SK-N-SH (cell line): ENCODE data around the gene HPX. TPM values are rescaled to one million over a fixed set of nuclear protein-coding genes. Genes with fewer than 3 reads are reported as not detected.
A peak's percentile ranks its signal among the peaks of the same experiment; 100 is the strongest.

Experiments used
- CTCF ChIA-PET: fragments of 300-600, 350-600 bp; formaldehyde crosslinking; extraction: SDS; loops from one replicate; lab custom pipeline; 2021; lab: Yijun Ruan, JAX
- POLR2A ChIA-PET: fragments of 350-600 bp; sonication (Branson Sonifier 250); formaldehyde crosslinking; extraction: SDS; loops from one replicate; lab custom pipeline; 2020; ENCODE audit warnings: antibody characterized with exemption, inconsistent platforms; lab: Yijun Ruan, JAX
- DNase-seq: peaks from one replicate; pipeline ENCODE4 v3.0.0; 2012
- H2AFZ ChIP-seq: fragments of 200-600 bp; sonication (generic); 2 replicates; pipeline ENCODE4 v1.8.1; 2016; ENCODE audit warnings: antibody characterized with exemption, mild to moderate bottlenecking, low read depth
- H3F3A ChIP-seq: fragments of 200-600 bp; sonication (generic); replicated peaks from 2 replicates; pipeline ENCODE3; 2016; ENCODE audit warnings: antibody characterized with exemption, mild to moderate bottlenecking; ENCODE audit not compliant: insufficient read depth
- H3K27ac ChIP-seq, 2 experiments: fragments of 200-500 bp in 1 of 2; fragments of 200-600 bp in 1 of 2; sonication (Bioruptor generic) in 1 of 2; sonication (generic), shearing (Covaris generic) in 1 of 2; 2 replicates each; pipeline versions ENCODE4 v1.5.1 to v1.6.1; 2014 to 2016; ENCODE audit warnings: low read depth in 2 of 2, inconsistent platforms in 1 of 2, low read length in 1 of 2, mild to moderate bottlenecking in 1 of 2, mixed read lengths in 1 of 2
- H3K27me3 ChIP-seq: fragments of 200-600 bp; sonication (generic), shearing (Covaris generic); 2 replicates; pipeline ENCODE4 v1.6.1; 2016; ENCODE audit warnings: mixed run types; ENCODE audit not compliant: insufficient read depth
- H3K36me3 ChIP-seq, 2 experiments: fragments of 200-500 bp in 1 of 2; fragments of 200-600 bp in 1 of 2; sonication (Bioruptor generic) in 1 of 2; sonication (generic) in 1 of 2; replicated peaks in 1 of 2; 2 replicates each; pipeline versions ENCODE3 to v1.5.1; 2014 to 2016; ENCODE audit warnings: low read length in 1 of 2, mild to moderate bottlenecking in 1 of 2; ENCODE audit not compliant: insufficient read depth in 2 of 2, control insufficient read depth in 1 of 2
- H3K4me1 ChIP-seq, 2 experiments: fragments of 200-500 bp in 1 of 2; fragments of 200-600 bp in 1 of 2; sonication (Bioruptor generic) in 1 of 2; sonication (generic), shearing (Covaris generic) in 1 of 2; 2 replicates each; pipeline versions ENCODE4 v1.5.1 to v1.6.1; 2014 to 2016; ENCODE audit warnings: low read depth in 1 of 2, low read length in 1 of 2, mixed run types in 1 of 2; ENCODE audit not compliant: insufficient read depth in 2 of 2, control insufficient read depth in 1 of 2
- H3K4me2 ChIP-seq: fragments of 200-600 bp; sonication (generic), shearing (Covaris generic); 2 replicates; pipeline ENCODE4 v1.6.1; 2017; ENCODE audit warnings: mixed run types
- H3K4me3 ChIP-seq, 2 experiments: fragments of 200-500 bp in 1 of 2; fragments of 200-600 bp in 1 of 2; sonication (Bioruptor generic) in 1 of 2; sonication (generic), shearing (Covaris generic) in 1 of 2; 2 replicates each; pipeline versions ENCODE4 v1.5.1 to v1.8.1; 2014 to 2016; ENCODE audit warnings: low read depth in 2 of 2, inconsistent platforms in 1 of 2, low read length in 1 of 2, mild to moderate bottlenecking in 1 of 2, mixed read lengths in 1 of 2, moderate library complexity in 1 of 2
- H3K79me2 ChIP-seq: fragments of 200-600 bp; sonication (generic); 2 replicates; pipeline ENCODE4 v1.8.1; 2017; ENCODE audit warnings: mild to moderate bottlenecking; ENCODE audit not compliant: insufficient read depth
- H3K9ac ChIP-seq: fragments of 200-600 bp; sonication (generic); 2 replicates; pipeline ENCODE4 v1.6.1; 2017; ENCODE audit warnings: mixed run types
- H3K9me2 ChIP-seq: fragments of 200-600 bp; sonication (generic); 2 replicates; pipeline ENCODE4 v1.6.1; 2017; ENCODE audit warnings: mixed run types
- H3K9me3 ChIP-seq: fragments of 200-600 bp; sonication (generic); 2 replicates; pipeline ENCODE4 v1.6.1; 2017; ENCODE audit warnings: mixed run types, mild to moderate bottlenecking, moderate library complexity
- H4K20me1 ChIP-seq: fragments of 200-600 bp; sonication (generic); 2 replicates; pipeline ENCODE4 v1.6.1; 2017; ENCODE audit warnings: mild to moderate bottlenecking, mixed run types; ENCODE audit not compliant: insufficient read depth
- EP300 ChIP-seq, 2 experiments: IDR thresholded peaks; 2 replicates each; pipeline versions ENCODE4 v1.4.0 to v1.6.1; 2012; ENCODE audit warnings: borderline replicate concordance in 1 of 2, low read depth in 1 of 2, low read length in 1 of 2
- EZH2phosphoT487 ChIP-seq: fragments of 200-600 bp; sonication (generic); IDR thresholded peaks from 2 replicates; pipeline ENCODE4 v1.6.1; 2017; ENCODE audit warnings: low read depth, mixed run types, mild to moderate bottlenecking, antibody characterized with exemption, moderate library complexity, borderline replicate concordance
- FOSL2 ChIP-seq: IDR thresholded peaks from 2 replicates; pipeline ENCODE4 v1.4.0; 2012; ENCODE audit warnings: low read depth, mild to moderate bottlenecking, moderate library complexity, borderline replicate concordance
- GABPA ChIP-seq: IDR thresholded peaks from 2 replicates; pipeline ENCODE4 v1.4.0; 2012; ENCODE audit warnings: low read depth, mild to moderate bottlenecking
- JUND ChIP-seq: IDR thresholded peaks from 2 replicates; pipeline ENCODE4 v1.4.0; 2012
- NFIC ChIP-seq: IDR thresholded peaks from 2 replicates; pipeline ENCODE4 v1.4.0; 2012; ENCODE audit warnings: borderline replicate concordance
- NRF1 ChIP-seq: IDR thresholded peaks from 2 replicates; pipeline ENCODE4 v1.6.1; 2012; ENCODE audit warnings: low read depth, mild to moderate bottlenecking, low read length
- RAD21 ChIP-seq: IDR thresholded peaks from 2 replicates; pipeline ENCODE4 v1.6.1; 2012; ENCODE audit warnings: mild to moderate bottlenecking, low read length
- RFX5 ChIP-seq: IDR thresholded peaks from 2 replicates; pipeline ENCODE4 v1.6.1; 2012; ENCODE audit warnings: mild to moderate bottlenecking, improper control_type of control experiment, low read length
- SMC3 ChIP-seq: IDR thresholded peaks from 2 replicates; pipeline ENCODE4 v1.6.1; 2012; ENCODE audit warnings: low read depth, low read length, improper control_type of control experiment
- WGBS: methylation state at CpG from one replicate; pipeline ENCODE4 v1.1.6; 2017; ENCODE audit warnings: low lambda C conversion rate; 5-methylcytosine and 5-hydroxymethylcytosine counted together
- polyA plus RNA-seq, 3 experiments: library from polyadenylated mRNA; depleted of rRNA; stranded (reverse); fragments of >200 nt; gene quantifications; 2 replicates each; pipeline ENCODE4 v1.2.3, GENCODE V29; 2012
- TF ChIP-seq, protein P1 (sequence below): fragments of 200-600 bp; sonication (generic); IDR thresholded peaks from 2 replicates; pipeline ENCODE4 v1.6.1; 2017; ENCODE audit warnings: antibody characterized with exemption, mild to moderate bottlenecking, moderate library complexity
- TF ChIP-seq, protein P2 (sequence below): IDR thresholded peaks from 2 replicates; pipeline ENCODE4; 2012
- TF ChIP-seq, protein P3 (sequence below): fragments of 150-350 bp; IDR thresholded peaks from 2 replicates; pipeline ENCODE4 v1.6.1; 2016; ENCODE audit warnings: mild to moderate bottlenecking, low read depth, low read length

The HPX gene
- polyA plus RNA-seq, 1 of the 3 experiments (the other 2 are of a cell fraction), result 1.8 TPM

DNA sequence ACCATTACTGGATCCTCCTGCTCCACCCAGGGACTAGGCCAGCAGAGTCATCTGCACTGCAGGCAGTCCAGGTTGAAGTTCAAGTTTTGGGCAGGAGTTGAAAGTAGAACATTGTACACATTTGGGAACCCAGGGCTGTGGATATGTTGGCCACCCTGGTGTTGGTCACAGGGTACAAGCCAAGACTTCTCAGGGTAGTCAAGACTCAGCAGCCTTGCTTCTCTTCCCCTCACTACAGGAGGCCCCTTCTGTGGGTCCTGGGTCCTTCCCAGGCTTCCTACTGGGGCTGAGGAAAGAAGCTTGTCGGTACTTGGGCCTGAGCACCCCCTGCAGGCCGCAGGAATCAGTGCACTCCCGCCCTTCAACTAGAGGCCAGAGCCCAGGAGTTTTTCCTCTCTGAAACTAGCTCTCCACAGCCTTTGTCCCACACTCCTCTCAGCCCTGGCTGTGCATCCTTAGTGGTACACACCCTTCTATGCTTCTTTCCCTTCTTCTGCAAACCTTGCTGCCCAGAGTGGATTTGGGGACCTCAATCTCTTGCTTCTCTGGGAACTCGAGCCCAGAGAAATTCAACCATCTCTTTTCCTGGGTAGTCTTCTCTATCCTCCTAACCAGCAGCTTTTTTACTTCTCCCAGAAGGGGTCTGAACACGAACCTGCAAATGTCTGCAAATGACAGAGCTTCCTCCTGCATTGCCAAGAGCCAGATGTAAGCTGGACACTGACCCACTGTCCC is 2.6 kb upstream of the HPX start:
- WGBS, result 27% methylated on average over 3 of the region's 5 CpGs
- TF ChIP-seq NFIC (no peak), RAD21 (peak; percentile 73), SMC3 (peak; percentile 83)
- TF ChIP-seq, protein P1, sequence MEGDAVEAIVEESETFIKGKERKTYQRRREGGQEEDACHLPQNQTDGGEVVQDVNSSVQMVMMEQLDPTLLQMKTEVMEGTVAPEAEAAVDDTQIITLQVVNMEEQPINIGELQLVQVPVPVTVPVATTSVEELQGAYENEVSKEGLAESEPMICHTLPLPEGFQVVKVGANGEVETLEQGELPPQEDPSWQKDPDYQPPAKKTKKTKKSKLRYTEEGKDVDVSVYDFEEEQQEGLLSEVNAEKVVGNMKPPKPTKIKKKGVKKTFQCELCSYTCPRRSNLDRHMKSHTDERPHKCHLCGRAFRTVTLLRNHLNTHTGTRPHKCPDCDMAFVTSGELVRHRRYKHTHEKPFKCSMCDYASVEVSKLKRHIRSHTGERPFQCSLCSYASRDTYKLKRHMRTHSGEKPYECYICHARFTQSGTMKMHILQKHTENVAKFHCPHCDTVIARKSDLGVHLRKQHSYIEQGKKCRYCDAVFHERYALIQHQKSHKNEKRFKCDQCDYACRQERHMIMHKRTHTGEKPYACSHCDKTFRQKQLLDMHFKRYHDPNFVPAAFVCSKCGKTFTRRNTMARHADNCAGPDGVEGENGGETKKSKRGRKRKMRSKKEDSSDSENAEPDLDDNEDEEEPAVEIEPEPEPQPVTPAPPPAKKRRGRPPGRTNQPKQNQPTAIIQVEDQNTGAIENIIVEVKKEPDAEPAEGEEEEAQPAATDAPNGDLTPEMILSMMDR, result peak; percentile 77
- H4K20me1 ChIP-seq, result no peaks in the 10 kb centered on the region
- no peaks in the 10 kb centered on the region for H3F3A ChIP-seq
- no peak overlapping the region for H3K9ac ChIP-seq
- H3K79me2 ChIP-seq, result no peaks in the 10 kb centered on the region
- peaks cover 0 to 18% of the 10 kb centered on the region in 2 experiments; a peak in 1 of 4 replicates for H3K4me1 ChIP-seq
- no peak overlapping the region for H3K4me3 ChIP-seq
- H3K9me2 ChIP-seq, result no peaks in the 10 kb centered on the region
- CTCF ChIA-PET, result interaction anchor here (0.5 to 14.7 kb wide), 41 partner anchors 9 to 1163 kb away, joined by 3 to 360 read pairs (median 6); partner anchors contain the start of genes APBB1, DNHD1, SMPD1 and TRIM3
- POLR2A ChIA-PET, result interaction anchor here (0.6 to 1.3 kb wide), 3 partner anchors 25 to 65 kb away, joined by 4 to 5 read pairs (median 4); partner anchors contain the start of gene APBB1
- peak; percentile 78 for DNase-seq
- H3K27ac ChIP-seq, result no peak overlapping the region
- H3K27me3 ChIP-seq, result no peaks in the 10 kb centered on the region
- peaks cover 0 to 8% of the 10 kb centered on the region in 2 experiments for H3K36me3 ChIP-seq
- H3K9me3 ChIP-seq, result no peaks in the 10 kb centered on the region
- no peak overlapping the region for H2AFZ ChIP-seq
- no peak overlapping the region for H3K4me2 ChIP-seq

DNA sequence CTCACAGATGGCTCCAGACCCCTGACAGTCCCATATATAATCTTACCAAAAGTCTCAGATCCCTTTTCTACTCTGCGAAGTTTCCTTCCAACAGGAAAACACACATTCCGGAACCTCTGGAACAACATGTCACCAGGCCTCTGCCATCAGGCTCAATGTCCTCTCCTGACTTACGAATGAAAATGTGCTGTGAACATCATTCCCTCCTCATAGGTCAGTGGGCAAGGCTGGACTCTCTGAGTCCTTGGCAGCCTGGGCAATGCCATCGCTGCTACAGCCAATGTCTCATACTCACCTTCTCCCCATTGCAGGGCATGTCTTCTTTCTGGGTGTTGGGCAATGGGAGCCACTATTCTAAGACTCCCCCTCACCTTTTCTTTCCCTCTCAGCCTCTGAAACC is 1.7 kb upstream of the HPX start:
- TF ChIP-seq FOSL2, result no peak
- no peak for TF ChIP-seq EZH2phosphoT487
- TF ChIP-seq, protein P2, sequence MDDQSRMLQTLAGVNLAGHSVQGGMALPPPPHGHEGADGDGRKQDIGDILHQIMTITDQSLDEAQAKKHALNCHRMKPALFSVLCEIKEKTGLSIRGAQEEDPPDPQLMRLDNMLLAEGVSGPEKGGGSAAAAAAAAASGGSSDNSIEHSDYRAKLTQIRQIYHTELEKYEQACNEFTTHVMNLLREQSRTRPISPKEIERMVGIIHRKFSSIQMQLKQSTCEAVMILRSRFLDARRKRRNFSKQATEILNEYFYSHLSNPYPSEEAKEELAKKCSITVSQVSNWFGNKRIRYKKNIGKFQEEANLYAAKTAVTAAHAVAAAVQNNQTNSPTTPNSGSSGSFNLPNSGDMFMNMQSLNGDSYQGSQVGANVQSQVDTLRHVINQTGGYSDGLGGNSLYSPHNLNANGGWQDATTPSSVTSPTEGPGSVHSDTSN, result no peak
- TF ChIP-seq, protein P3, sequence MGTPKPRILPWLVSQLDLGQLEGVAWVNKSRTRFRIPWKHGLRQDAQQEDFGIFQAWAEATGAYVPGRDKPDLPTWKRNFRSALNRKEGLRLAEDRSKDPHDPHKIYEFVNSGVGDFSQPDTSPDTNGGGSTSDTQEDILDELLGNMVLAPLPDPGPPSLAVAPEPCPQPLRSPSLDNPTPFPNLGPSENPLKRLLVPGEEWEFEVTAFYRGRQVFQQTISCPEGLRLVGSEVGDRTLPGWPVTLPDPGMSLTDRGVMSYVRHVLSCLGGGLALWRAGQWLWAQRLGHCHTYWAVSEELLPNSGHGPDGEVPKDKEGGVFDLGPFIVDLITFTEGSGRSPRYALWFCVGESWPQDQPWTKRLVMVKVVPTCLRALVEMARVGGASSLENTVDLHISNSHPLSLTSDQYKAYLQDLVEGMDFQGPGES, result no peak
- no peak for TF ChIP-seq JUND
- TF ChIP-seq NRF1, result no peak
- no peak for TF ChIP-seq EP300 (IDR thresholded peaks at IDR 0.05; ENCODE audit: borderline replicate concordance in 1 of 2, low read depth in 1 of 2, low read length in 1 of 2)
- no peak for TF ChIP-seq GABPA
- TF ChIP-seq RFX5, result no peak
- POLR2A ChIA-PET, result no interaction called here
- 95% methylated on average over 4 of the region's 4 CpGs for WGBS

More for the DNA sequence above, 1.7 kb upstream of the HPX start:
- Histone ChIP-seq H3K9me2 (no peaks in the 10 kb centered on the region), H4K20me1 (no peaks in the 10 kb centered on the region), H3K27ac (no peak overlapping the region), H3K27me3 (no peaks in the 10 kb centered on the region), H3F3A (no peaks in the 10 kb centered on the region), H3K9me3 (no peaks in the 10 kb centered on the region), H3K4me3 (no peak overlapping the region), H3K36me3 (no peaks in the 10 kb centered on the region), H3K79me2 (no peaks in the 10 kb centered on the region), H3K4me2 (no peak overlapping the region), H2AFZ (no peak overlapping the region), H3K9ac (no peak overlapping the region), H3K4me1 (peaks cover 0 to 18% of the 10 kb centered on the region in 2 experiments; a peak in 1 of 4 replicates)
- CTCF ChIA-PET, result interaction anchor here (1.5 to 14.7 kb wide), 13 partner anchors 8 to 115 kb away, joined by 3 to 360 read pairs (median 9); partner anchors contain the start of gene SMPD1
- no peak for DNase-seq
